A204.1 (cell line): ENCODE results near the gene IL21.

ENCODE experiments used
- FAIRE-seq: peaks from 2 replicates; lab custom pipeline; 2012; peaks lifted over from hg19 to GRCh38; lab: Jason Lieb, UNC

The IL21 gene

GRCh38 chr4:122632396-122633143 lies 11.7 kb upstream of the IL21 start:
- FAIRE-seq: no peak

- no peak for FAIRE-seq
Measured at GRCh38 chr4:122625156-122625555, 4.3 kb upstream of the IL21 start.

- no peak for FAIRE-seq
Measured at GRCh38 chr4:122624205-122624604, 3.3 kb upstream of the IL21 start.

GRCh38 chr4:122623637-122624166 lies 2.8 kb upstream of the IL21 start:
- FAIRE-seq: no peak

GRCh38 chr4:122622400-122622799 lies 1.5 kb upstream of the IL21 start:
- FAIRE-seq: no peak

- FAIRE-seq: no peak
Measured at GRCh38 chr4:122619611-122620010, 1.3 kb downstream of the IL21 start.

GRCh38 chr4:122617597-122618593 lies 3.0 kb downstream of the IL21 start:
- no peak for FAIRE-seq

- no peak for FAIRE-seq
Measured at GRCh38 chr4:122616915-122617596, 3.8 kb downstream of the IL21 start.

- no peak for FAIRE-seq
Measured at GRCh38 chr4:122614621-122615020, 6.2 kb downstream of the IL21 start.

- FAIRE-seq: no peak
Measured at GRCh38 chr4:122612540-122612939, 8.3 kb downstream of the IL21 start.

GRCh38 chr4:122606364-122607043 lies 14.4 kb downstream of the IL21 start:
- no peak for FAIRE-seq

- no peak for FAIRE-seq
Measured at GRCh38 chr4:122604146-122604545, 16.7 kb downstream of the IL21 start.

GRCh38 chr4:122603156-122603574 lies 17.7 kb downstream of the IL21 start:
- FAIRE-seq: no peak

GRCh38 chr4:122602277-122603142 lies 18.4 kb downstream of the IL21 start:
- peak; percentile 98 for FAIRE-seq

GRCh38 chr4:122591196-122591595 lies 29.7 kb downstream of the IL21 start:
- no peak for FAIRE-seq

GRCh38 chr4:122588453-122589238 lies 32.2 kb downstream of the IL21 start:
- no peak for FAIRE-seq

GRCh38 chr4:122584519-122584918 lies 36.3 kb downstream of the IL21 start:
- FAIRE-seq: no peak

- no peak for FAIRE-seq
Measured at GRCh38 chr4:122583906-122584305, 37.0 kb downstream of the IL21 start.

GRCh38 chr4:122577808-122578781 lies 42.8 kb downstream of the IL21 start:
- peak; percentile 97 for FAIRE-seq
